Ureter (tissue), 1 donor: Measurements from ENCODE around the gene CHST12. TPM values are rescaled to one million over a fixed set of nuclear protein-coding genes. Genes with fewer than 3 reads are reported as not detected.
"Not testable (repeated sequence)": the region's sequence is repeated elsewhere in the genome, so short reads cannot be mapped to it uniquely, and the experiment has no call there.

Experiments used
- DNase-seq: peaks from one replicate; pipeline ENCODE4 v3.0.0-alpha.2; 2020; ENCODE audit warnings: low spot score
- total RNA-seq: library from RNA; stranded (reverse); gene quantifications from one replicate; pipeline ENCODE4 v1.2.4, GENCODE V29; 2023
- donor health status: DM: yes; HTN: yes; CAD: no.

CHST12 gene
- total RNA-seq, 1 donor from 2014 or later: 19.0 TPM

GRCh38 chr7:2435146-2435545, 31.7 kb downstream of the CHST12 start:
- no peak for DNase-seq

GRCh38 chr7:2436341-2437104, 33.1 kb downstream of the CHST12 start:
- DNase-seq: no peak

GRCh38 chr7:2437136-2437535, 33.7 kb downstream of the CHST12 start:
- no peak for DNase-seq

- no peak for DNase-seq
Measured at GRCh38 chr7:2437537-2438148, 34.2 kb downstream of the CHST12 start.

GRCh38 chr7:2438186-2438585, 34.8 kb downstream of the CHST12 start:
- no peak for DNase-seq

GRCh38 chr7:2438775-2439174, 35.4 kb downstream of the CHST12 start:
- DNase-seq: no peak

- DNase-seq: peak; percentile 78
Measured at GRCh38 chr7:2440608-2441245, 37.3 kb downstream of the CHST12 start.

- DNase-seq: no peak
Measured at GRCh38 chr7:2441430-2442058, 38.1 kb downstream of the CHST12 start.

- no peak for DNase-seq
Measured at GRCh38 chr7:2443491-2443890, 40.1 kb downstream of the CHST12 start.

GRCh38 chr7:2444476-2444875, 41.1 kb downstream of the CHST12 start:
- no peak for DNase-seq

GRCh38 chr7:2445047-2445446, 41.6 kb downstream of the CHST12 start:
- DNase-seq: no peak

- DNase-seq: no peak
Measured at GRCh38 chr7:2445898-2446555, 42.6 kb downstream of the CHST12 start.

- no peak for DNase-seq
Measured at GRCh38 chr7:2446676-2447075, 43.3 kb downstream of the CHST12 start.

- no peak for DNase-seq
Measured at GRCh38 chr7:2450198-2451107, 47.0 kb downstream of the CHST12 start.

- DNase-seq: peak; percentile 86
Measured at GRCh38 chr7:2451171-2452073, 48.0 kb downstream of the CHST12 start.

- DNase-seq: no peak
Measured at GRCh38 chr7:2452074-2452507, 48.7 kb downstream of the CHST12 start.

- DNase-seq: no peak
Measured at GRCh38 chr7:2452643-2453270, 49.3 kb downstream of the CHST12 start.

- not testable (repeated sequence) for DNase-seq
Measured at GRCh38 chr7:2453849-2454248, 50.4 kb downstream of the CHST12 start.

GRCh38 chr7:2459674-2460073, 56.3 kb downstream of the CHST12 start:
- no peak for DNase-seq
